GM06990 (cell line): ENCODE data around the gene MLLT1.

Experiments used
- DNase-seq: peaks from one replicate; pipeline ENCODE4 v3.0.0-alpha.2; 2011; ENCODE audit not compliant: insufficient read length; ENCODE audit errors: extremely low read depth
- H3K27me3 ChIP-seq: replicated peaks from 2 replicates; pipeline ENCODE4 v1.6.0; 2011; ENCODE audit warnings: low read length; ENCODE audit not compliant: control insufficient read depth, insufficient read depth
- H3K36me3 ChIP-seq: 2 replicates; pipeline ENCODE4 v1.5.1; 2011; ENCODE audit warnings: low read length; ENCODE audit not compliant: control insufficient read depth, insufficient read depth
- H3K4me3 ChIP-seq: replicated peaks from 2 replicates; pipeline ENCODE4 v1.5.1; 2011; ENCODE audit warnings: low read depth, mild to moderate bottlenecking, control low read depth, low read length
- CTCF ChIP-seq: IDR thresholded peaks from 2 replicates; pipeline ENCODE4 v1.5.1; 2011; ENCODE audit warnings: low read length, control low read depth, mild to moderate bottlenecking, inconsistent platforms; ENCODE audit not compliant: insufficient read depth, poor library complexity, severe bottlenecking

The MLLT1 gene

GRCh38 chr19:6235031-6235951, 44.5 kb downstream of the MLLT1 start:
- no peaks in the 10 kb centered on the region for H3K27me3 ChIP-seq
- H3K4me3 ChIP-seq = no peak overlapping the region
- peaks cover 4% of the 10 kb centered on the region for H3K36me3 ChIP-seq
- no peak for DNase-seq
- no peak for TF ChIP-seq CTCF

GRCh38 chr19:6234527-6234926, 45.2 kb downstream of the MLLT1 start:
- Histone ChIP-seq H3K36me3 (peaks cover 12% of the 10 kb centered on the region), H3K27me3 (no peaks in the 10 kb centered on the region), H3K4me3 (no peak overlapping the region)
- no peak for DNase-seq
- TF ChIP-seq CTCF = no peak

- TF ChIP-seq CTCF = no peak
- H3K36me3 ChIP-seq = peaks cover 15% of the 10 kb centered on the region
- DNase-seq = no peak
- no peaks in the 10 kb centered on the region for H3K27me3 ChIP-seq
- no peak overlapping the region for H3K4me3 ChIP-seq
These were observed 45.8 kb downstream of the MLLT1 start for GRCh38 chr19:6233827-6234511.

GRCh38 chr19:6233056-6233826, 46.5 kb downstream of the MLLT1 start:
- H3K4me3 ChIP-seq = no peak overlapping the region
- H3K27me3 ChIP-seq = no peaks in the 10 kb centered on the region
- TF ChIP-seq CTCF = no peak
- peaks cover 15% of the 10 kb centered on the region for H3K36me3 ChIP-seq
- DNase-seq = no peak

GRCh38 chr19:6232601-6233055, 47.1 kb downstream of the MLLT1 start:
- Histone ChIP-seq H3K4me3 (no peak overlapping the region), H3K36me3 (peaks cover 16% of the 10 kb centered on the region), H3K27me3 (no peaks in the 10 kb centered on the region)
- TF ChIP-seq CTCF = no peak
- no peak for DNase-seq
